Right cardiac atrium (tissue), 5 donors: ENCODE data around the gene PPARGC1A. TPM values are rescaled to one million over a fixed set of nuclear protein-coding genes. Genes with fewer than 3 reads are reported as not detected.
A peak's percentile ranks its signal among the peaks of the same experiment; 100 is the strongest.

Source experiments
- ATAC-seq, 2 donors: fragments of 200-7000 bp; cut with Tn5 transposase; one replicate each; pipeline versions ENCODE4 v1.8.0 to v1.9.1; 2020; ENCODE audit warnings: moderate library complexity in 2 of 2, mild to moderate bottlenecking in 1 of 2
- DNase-seq, 3 donors: peaks; one replicate each; pipeline ENCODE4 v3.0.0-alpha.2; 2020
- H3K27ac ChIP-seq: one replicate; pipeline ENCODE4 v1.5.1; 2013; ENCODE audit warnings: mild to moderate bottlenecking, low read length, control low read depth, moderate library complexity
- H3K27me3 ChIP-seq: one replicate; pipeline ENCODE4 v1.6.1; 2013; ENCODE audit not compliant: control insufficient read depth, insufficient read depth
- H3K4me1 ChIP-seq: one replicate; pipeline ENCODE4 v1.6.1; 2013; ENCODE audit warnings: low read length; ENCODE audit not compliant: control insufficient read depth, insufficient read depth
- H3K4me3 ChIP-seq: one replicate; pipeline ENCODE4 v1.5.1; 2013; ENCODE audit warnings: low read length, control low read depth
- H3K9me3 ChIP-seq: one replicate; pipeline ENCODE4 v1.6.1; 2013; ENCODE audit warnings: low read length; ENCODE audit not compliant: control insufficient read depth
- WGBS: extraction: QIAGEN DNeasy Blood & Tissue Kit; methylation state at CpG from one replicate; pipeline ENCODE4 v1.1.7; 2013; 5-methylcytosine and 5-hydroxymethylcytosine counted together
- intact Hi-C, 4 donors: fragments of 100-400 bp; cut with DNase I; formaldehyde crosslinking; loops; one replicate each; pipeline versions ENCODE4 v1.11.0 to v1.14.0; 2022 to 2023
- polyA plus RNA-seq: library from polyadenylated mRNA; stranded (reverse); fragments of 200-250 nt; gene quantifications from one replicate; pipeline ENCODE4 v1.2.3, GENCODE V29; 2013
- total RNA-seq, 4 donors: library from RNA; stranded (reverse); fragmentation: NEBNext Ultra II Directional; extraction: Animal tissue kit (Norgen Biotek cat#: 25700); gene quantifications; one replicate each; pipeline ENCODE4 v1.2.1, GENCODE V29; 2021
- donor health status: healthy with polysubstance abuse.
- donor health status: DM: no; HTN: yes; CAD: no.
- donor health status: DM: no; HTN: no; CAD: no.
- donor health status: DM: no; HTN: yes; CAD: no; lungs with severe emphysema.
- donor health status: DM: yes; HTN: yes; CAD: no.

The PPARGC1A gene
- total and polyA plus RNA-seq, 5 donors: 22.2 to 130 (median 77.1) TPM

- no peaks in the 10 kb centered on the region for H3K27me3 ChIP-seq
- WGBS: 49% methylated on average over 2 of the region's 2 CpGs
- no peak for DNase-seq
- peak overlapping the region; percentile 27 for H3K27ac ChIP-seq
- H3K4me3 ChIP-seq: no peak overlapping the region
- intact Hi-C loops: no loop called here
- H3K9me3 ChIP-seq: no peaks in the 10 kb centered on the region
- no peak for ATAC-seq
- peaks cover 3% of the 10 kb centered on the region for H3K4me1 ChIP-seq
These were observed 52.5 kb downstream of the PPARGC1A start for GRCh38 chr4:23837371-23837770.

GRCh38 chr4:23835774-23836478 lies 53.9 kb downstream of the PPARGC1A start:
- intact Hi-C loops: no loop called here
- WGBS: 60% methylated on average over 8 of the region's 8 CpGs
- H3K9me3 ChIP-seq: no peaks in the 10 kb centered on the region
- DNase-seq (no peak), ATAC-seq (peak in 1 of 2 donors; percentile 26)
- H3K27ac ChIP-seq: peak overlapping the region; percentile 37
- no peaks in the 10 kb centered on the region for H3K27me3 ChIP-seq
- H3K4me1 ChIP-seq: peaks cover 3% of the 10 kb centered on the region
- H3K4me3 ChIP-seq: no peak overlapping the region

DNA sequence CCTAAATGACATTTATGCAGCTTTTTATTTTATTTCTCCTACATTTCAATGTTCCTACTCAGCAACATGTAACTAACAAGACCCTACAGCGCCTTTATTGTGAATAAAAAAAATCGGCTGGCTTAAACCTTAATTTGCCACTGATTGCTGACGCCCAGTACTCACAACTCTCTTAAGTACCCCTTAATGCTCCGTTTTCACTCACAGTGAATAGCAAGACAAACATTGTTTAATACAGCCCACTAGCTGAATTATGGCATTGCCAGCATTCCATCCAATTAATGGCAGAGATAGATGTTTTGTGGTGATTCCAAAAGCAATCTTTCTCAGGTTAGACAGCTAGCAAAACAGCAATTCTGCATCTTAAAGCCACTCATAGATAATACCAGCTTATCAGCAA lies 61.1 kb downstream of the PPARGC1A start:
- 81% methylated on average over 4 of the region's 4 CpGs for WGBS

GRCh38 chr4:23828020-23828715 lies 61.7 kb downstream of the PPARGC1A start:
- Histone ChIP-seq H3K27me3 (no peaks in the 10 kb centered on the region), H3K27ac (no peak overlapping the region), H3K9me3 (no peaks in the 10 kb centered on the region), H3K4me1 (no peaks in the 10 kb centered on the region), H3K4me3 (no peak overlapping the region)
- no peak for ATAC-seq
- 73% methylated on average over 9 of the region's 9 CpGs for WGBS
- no peak for DNase-seq
- intact Hi-C loops: no loop called here

More for the DNA sequence above, 61.1 kb downstream of the PPARGC1A start:
- no peak overlapping the region for H3K27ac ChIP-seq
- H3K4me1 ChIP-seq: no peaks in the 10 kb centered on the region
- no peaks in the 10 kb centered on the region for H3K27me3 ChIP-seq
- H3K9me3 ChIP-seq: no peaks in the 10 kb centered on the region
- ATAC-seq: no peak
- no peak for DNase-seq
- H3K4me3 ChIP-seq: no peak overlapping the region
- intact Hi-C loops: no loop called here

- DNase-seq (no peak), ATAC-seq (no peak)
- 83% methylated on average over 1 of the region's 1 CpG for WGBS
- no peak overlapping the region for H3K4me3 ChIP-seq
- intact Hi-C loops: no loop called here
- H3K4me1 ChIP-seq: peaks cover 2% of the 10 kb centered on the region
- no peaks in the 10 kb centered on the region for H3K9me3 ChIP-seq
- H3K27me3 ChIP-seq: no peaks in the 10 kb centered on the region
- H3K27ac ChIP-seq: no peak overlapping the region
These were observed 67.7 kb downstream of the PPARGC1A start for GRCh38 chr4:23822181-23822580.

- Histone ChIP-seq H3K27ac (peak overlapping the region; percentile 42), H3K27me3 (no peaks in the 10 kb centered on the region), H3K9me3 (no peaks in the 10 kb centered on the region), H3K4me3 (no peak overlapping the region), H3K4me1 (peaks cover 2% of the 10 kb centered on the region)
- DNase-seq (peak; percentile 38 to 81 (median 68)), ATAC-seq (peak; percentile 73 to 95)
- intact Hi-C loops: loop anchor here in 1 of 4 donors (10.0 kb wide), 1 partner anchor 66 kb away; no protein-coding TSS in a partner anchor
- 27% methylated on average over 1 of the region's 1 CpG for WGBS
These were observed 70.8 kb downstream of the PPARGC1A start for GRCh38 chr4:23819041-23819511.

GRCh38 chr4:23818097-23818885 lies 71.6 kb downstream of the PPARGC1A start:
- DNase-seq: no peak
- no peak for ATAC-seq
- WGBS: 35% methylated on average over 7 of the region's 7 CpGs
- Histone ChIP-seq H3K27me3 (no peaks in the 10 kb centered on the region), H3K9me3 (no peaks in the 10 kb centered on the region), H3K4me3 (no peak overlapping the region), H3K27ac (peak overlapping the region; percentile 59), H3K4me1 (peaks cover 2% of the 10 kb centered on the region)
- intact Hi-C loops: loop anchor here in 1 of 4 donors (10.0 kb wide), 1 partner anchor 67 kb away; no protein-coding TSS in a partner anchor

DNA sequence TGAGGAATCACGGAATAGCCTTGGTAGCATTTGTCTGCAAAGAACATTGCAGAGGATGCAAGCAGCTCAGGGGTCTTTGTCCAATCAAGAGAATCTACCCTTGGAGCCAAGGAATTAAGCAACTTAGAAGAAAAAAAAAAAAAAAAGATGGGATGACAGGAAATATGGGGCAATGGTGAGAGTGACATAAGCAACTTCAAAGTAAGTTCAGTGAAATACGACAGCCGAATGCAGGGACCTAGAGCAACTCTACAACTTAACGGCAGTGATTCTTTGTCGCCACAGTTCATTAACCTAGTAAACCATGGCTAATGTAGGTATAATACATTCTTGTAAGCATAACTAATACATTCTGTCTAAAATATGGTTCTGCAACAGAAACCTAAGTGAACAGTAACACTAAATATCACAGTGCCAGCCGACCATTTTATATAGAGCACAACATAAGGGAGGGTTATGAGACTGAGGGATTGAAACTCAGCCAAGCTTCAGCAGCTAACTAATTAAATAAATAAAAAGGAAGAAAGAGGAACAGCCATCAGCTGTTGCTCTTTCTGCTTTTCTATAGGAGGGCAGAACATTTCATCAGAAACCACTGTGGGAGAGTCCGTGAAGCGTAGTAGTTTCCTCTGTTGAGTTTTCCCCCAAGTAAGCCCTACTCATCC lies 74.7 kb downstream of the PPARGC1A start:
- no peak overlapping the region for H3K27ac ChIP-seq
- no peaks in the 10 kb centered on the region for H3K9me3 ChIP-seq
- peaks cover 2% of the 10 kb centered on the region for H3K4me1 ChIP-seq
- no peak for DNase-seq
- no peak overlapping the region for H3K4me3 ChIP-seq
- 86% methylated on average over 8 of the region's 8 CpGs for whole genome bisulfite sequencing
- ATAC-seq: no peak
- intact Hi-C loops: loop anchor here in 1 of 4 donors (10.0 kb wide), 1 partner anchor 70 kb away; no protein-coding TSS in a partner anchor
- no peaks in the 10 kb centered on the region for H3K27me3 ChIP-seq

GRCh38 chr4:23814587-23814986 lies 75.3 kb downstream of the PPARGC1A start:
- no peaks in the 10 kb centered on the region for H3K27me3 ChIP-seq
- H3K4me3 ChIP-seq: no peak overlapping the region
- H3K27ac ChIP-seq: no peak overlapping the region
- DNase-seq (no peak), ATAC-seq (no peak)
- 85% methylated on average over 2 of the region's 2 CpGs for WGBS
- H3K4me1 ChIP-seq: peaks cover 2% of the 10 kb centered on the region
- H3K9me3 ChIP-seq: no peaks in the 10 kb centered on the region
- intact Hi-C loops: loop anchor here in 1 of 4 donors (10.0 kb wide), 1 partner anchor 70 kb away; no protein-coding TSS in a partner anchor

DNA sequence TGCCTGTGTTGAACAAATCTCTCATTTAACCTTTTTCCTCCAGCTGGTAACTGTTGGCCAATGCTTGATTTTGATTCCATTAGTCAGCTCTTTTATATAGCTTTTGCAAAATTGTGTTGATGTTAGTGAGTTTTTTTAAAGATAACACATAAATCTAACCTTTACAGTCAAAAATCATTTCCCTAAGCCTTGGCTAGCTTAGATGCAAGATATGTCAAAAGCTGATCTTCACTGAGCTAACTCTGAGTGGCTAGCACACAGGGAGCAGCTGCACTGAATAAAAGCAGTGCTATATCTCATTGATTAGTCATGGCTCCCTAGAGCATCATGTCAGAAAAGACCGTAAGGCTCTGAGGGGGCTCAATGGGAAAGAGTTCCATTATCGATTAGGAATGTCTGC lies 78.7 kb downstream of the PPARGC1A start:
- no peak overlapping the region for H3K4me3 ChIP-seq
- WGBS: 72% methylated on average over 2 of the region's 2 CpGs
- intact Hi-C loops: loop anchor here in 1 of 4 donors (10.0 kb wide), 1 partner anchor 74 kb away; no protein-coding TSS in a partner anchor

More for the DNA sequence above, 78.7 kb downstream of the PPARGC1A start:
- H3K27me3 ChIP-seq: no peaks in the 10 kb centered on the region
- no peak for DNase-seq
- no peaks in the 10 kb centered on the region for H3K4me1 ChIP-seq
- H3K9me3 ChIP-seq: no peaks in the 10 kb centered on the region
- ATAC-seq: no peak
- H3K27ac ChIP-seq: no peak overlapping the region
